GM23338 (cell line): ENCODE measurements around the gene OR3A2. TPM values are rescaled to one million over a fixed set of nuclear protein-coding genes. Genes with fewer than 3 reads are reported as not detected.

ENCODE experiments used
- ATAC-seq: fragments of 200-7000 bp; cut with Tn5 transposase; 3 replicates; pipeline ENCODE4 v1.9.1; 2020
- DNase-seq: peaks from one replicate; pipeline ENCODE4 v3.0.0-alpha.2; 2015; ENCODE audit warnings: low spot score
- H2AFZ ChIP-seq: fragments of 200-600 bp; sonication (generic); 2 replicates; pipeline ENCODE4 v1.8.0; 2016; ENCODE audit warnings: antibody characterized with exemption, mild to moderate bottlenecking, moderate library complexity
- H3F3A ChIP-seq: fragments of 200-600 bp; sonication (generic); replicated peaks from 2 replicates; pipeline ENCODE4 v1.8.0; 2017; ENCODE audit warnings: antibody characterized with exemption, mixed run types, low read depth
- H3K27ac ChIP-seq: fragments of 200-600 bp; sonication (generic); 2 replicates; pipeline ENCODE4 v1.6.1; 2016; ENCODE audit warnings: low read depth
- H3K27me3 ChIP-seq: fragments of 200-600 bp; sonication (generic); 2 replicates; pipeline ENCODE4 v1.8.0; 2016; ENCODE audit warnings: mild to moderate bottlenecking, mixed run types, moderate library complexity; ENCODE audit not compliant: insufficient read depth
- H3K36me3 ChIP-seq: fragments of 200-600 bp; sonication (generic); 2 replicates; pipeline ENCODE4 v1.8.0; 2016; ENCODE audit warnings: mild to moderate bottlenecking; ENCODE audit not compliant: insufficient read depth
- H3K4me1 ChIP-seq: fragments of 200-600 bp; sonication (generic); 2 replicates; pipeline ENCODE4 v1.8.0; 2016; ENCODE audit warnings: mild to moderate bottlenecking, moderate library complexity; ENCODE audit not compliant: insufficient read depth
- H3K4me2 ChIP-seq: fragments of 200-600 bp; sonication (generic); 2 replicates; pipeline ENCODE4 v1.7.1; 2017; ENCODE audit warnings: mixed run types
- H3K4me3 ChIP-seq: fragments of 200-600 bp; sonication (generic); 2 replicates; pipeline ENCODE4 v1.6.1; 2016; ENCODE audit warnings: mixed run types
- H3K79me2 ChIP-seq: fragments of 200-600 bp; sonication (generic); replicated peaks from 2 replicates; pipeline ENCODE4 v1.8.0; 2017; ENCODE audit warnings: mild to moderate bottlenecking; ENCODE audit not compliant: insufficient read depth
- H3K9me2 ChIP-seq: fragments of 200-600 bp; sonication (generic); 2 replicates; pipeline ENCODE4 v1.8.0; 2017; ENCODE audit not compliant: insufficient read depth
- H4K20me1 ChIP-seq: fragments of 200-600 bp; sonication (generic); replicated peaks from 2 replicates; pipeline ENCODE4 v1.8.0; 2017; ENCODE audit warnings: mild to moderate bottlenecking; ENCODE audit not compliant: insufficient read depth
- H3K27ac Mint-ChIP-seq: 2 replicates; pipeline ENCODE4 v1.8.0; 2020; ENCODE audit warnings: inconsistent platforms, mild to moderate bottlenecking, moderate library complexity, mixed read lengths
- H3K27me3 Mint-ChIP-seq: 3 replicates; pipeline ENCODE4 v1.8.0; 2022; ENCODE audit warnings: low read depth, mild to moderate bottlenecking, moderate library complexity, mixed read lengths, inconsistent platforms; ENCODE audit not compliant: insufficient read depth, poor library complexity
- H3K36me3 Mint-ChIP-seq: 3 replicates; pipeline ENCODE4 v1.8.0; 2021; ENCODE audit warnings: low read depth, mild to moderate bottlenecking, inconsistent platforms, moderate library complexity, mixed read lengths
- H3K4me1 Mint-ChIP-seq: 3 replicates; pipeline ENCODE4 v1.8.0; 2020; ENCODE audit warnings: mild to moderate bottlenecking, inconsistent platforms, mixed read lengths
- H3K4me3 Mint-ChIP-seq: 3 replicates; pipeline ENCODE4 v1.8.0; 2021; ENCODE audit warnings: moderate library complexity, mild to moderate bottlenecking, inconsistent platforms, mixed read lengths
- H3K9me3 Mint-ChIP-seq: 3 replicates; pipeline ENCODE4 v1.8.0; 2020; ENCODE audit warnings: moderate library complexity, mild to moderate bottlenecking, inconsistent platforms, mixed read lengths
- CREB1 ChIP-seq: fragments of 250-450 bp; sonication (Bioruptor Pico); IDR thresholded peaks from 2 replicates; pipeline ENCODE4 v1.5.0; 2020; ENCODE audit warnings: low read depth, mild to moderate bottlenecking, moderate library complexity
- CTCF ChIP-seq, 2 experiments: fragments of 200-600 bp in 1 of 2; sonication (generic) in 1 of 2; conservative IDR thresholded peaks; 2 replicates each; pipeline versions ENCODE4 v1.5.1 to v1.6.1; 2016 to 2017; ENCODE audit warnings: antibody characterized with exemption in 2 of 2, low read depth in 2 of 2, mild to moderate bottlenecking in 2 of 2, moderate library complexity in 1 of 2
- ETS1 ChIP-seq: IDR thresholded peaks from 2 replicates; pipeline ENCODE4 v1.6.1; 2016; ENCODE audit warnings: antibody characterized with exemption
- EZH2 ChIP-seq: fragments of 200-600 bp; sonication (generic); IDR thresholded peaks from one replicate; pipeline ENCODE4 v1.8.0; 2017; ENCODE audit warnings: antibody characterized with exemption, mild to moderate bottlenecking, low read depth; ENCODE audit not compliant: unreplicated experiment
- EZH2phosphoT487 ChIP-seq: fragments of 200-600 bp; sonication (generic); IDR thresholded peaks from one replicate; pipeline ENCODE4 v1.8.1; 2018; ENCODE audit warnings: antibody characterized with exemption; ENCODE audit not compliant: unreplicated experiment
- JUNB ChIP-seq: IDR thresholded peaks from one replicate; pipeline ENCODE4 v1.6.1; 2016; ENCODE audit warnings: antibody characterized with exemption; ENCODE audit not compliant: unreplicated experiment
- NANOG ChIP-seq: IDR thresholded peaks from 2 replicates; pipeline ENCODE4 v1.6.1; 2016; ENCODE audit warnings: antibody characterized with exemption, borderline replicate concordance
- POLR2AphosphoS5 ChIP-seq: IDR thresholded peaks from 2 replicates; pipeline ENCODE4 v1.6.1; 2016; ENCODE audit warnings: antibody characterized with exemption, low read depth
- REST ChIP-seq: IDR thresholded peaks from one replicate; pipeline ENCODE4 v1.6.1; 2018; ENCODE audit warnings: antibody characterized with exemption; ENCODE audit not compliant: unreplicated experiment
- STAT1 ChIP-seq: IDR thresholded peaks from one replicate; pipeline ENCODE4 v1.6.1; 2016; ENCODE audit warnings: antibody characterized with exemption; ENCODE audit not compliant: unreplicated experiment
- ZNF114 ChIP-seq: fragments of 250-450 bp; sonication (Bioruptor Pico); IDR thresholded peaks from 2 replicates; pipeline ENCODE4 v1.5.0; 2020; ENCODE audit warnings: mild to moderate bottlenecking, moderate library complexity
- ZNF331 ChIP-seq: fragments of 250-450 bp; sonication (Bioruptor Pico); IDR thresholded peaks from 2 replicates; pipeline ENCODE4 v1.5.0; 2020; ENCODE audit warnings: low read depth, mild to moderate bottlenecking, moderate library complexity
- ZNF462 ChIP-seq: fragments of 250-450 bp; sonication (Bioruptor Pico); IDR thresholded peaks from 2 replicates; pipeline ENCODE4 v1.5.0; 2020; ENCODE audit warnings: mild to moderate bottlenecking, moderate library complexity
- polyA plus RNA-seq: library from polyadenylated mRNA; unstranded; fragments of >200 nt; fragmentation: Nextera tagmentation; extraction: Ambion mirVana; gene quantifications from 2 replicates; pipeline ENCODE4 v1.2.1, GENCODE V29; 2016
- total RNA-seq: library from RNA; depleted of rRNA; stranded (reverse); fragments of >200 nt; shearing (Covaris generic); gene quantifications from 2 replicates; pipeline ENCODE4 v1.2.3, GENCODE V29; 2014

The OR3A2 gene
- total and polyA plus RNA-seq, 2 experiments from 2014 or later: 1.1 to 1.4 TPM

GRCh38 chr17:3260600-3260999, 125.5 kb downstream of the OR3A2 start:
- H3K9me2 ChIP-seq: no peaks in the 10 kb centered on the region
- H2AFZ ChIP-seq: peak overlapping the region; percentile 56
- no peak overlapping the region for H3K4me2 ChIP-seq
- no peaks in the 10 kb centered on the region for H3K27me3 ChIP-seq
- H3K27me3 Mint-ChIP-seq: peaks cover 12% of the 10 kb centered on the region
- no peak for DNase-seq
- no peaks in the 10 kb centered on the region for H3K79me2 ChIP-seq
- peaks cover 50% of the 10 kb centered on the region for H3K9me3 Mint-ChIP-seq
- H3K4me3 Mint-ChIP-seq: no peak overlapping the region
- H3K36me3 Mint-ChIP-seq: peaks cover 8% of the 10 kb centered on the region; the same call in 2 of the 3 replicates
- H3K4me1 Mint-ChIP-seq: peaks cover 7% of the 10 kb centered on the region
- no peak overlapping the region for H3K27ac ChIP-seq
- H3K27ac Mint-ChIP-seq: no peak overlapping the region
- no peak for TF ChIP-seq REST
- TF ChIP-seq ZNF114 (CRISPR knock-in tag): no peak
- TF ChIP-seq POLR2AphosphoS5: no peak
- no peak for TF ChIP-seq ZNF331 (CRISPR knock-in tag)
- no peak for TF ChIP-seq CTCF (conservative IDR thresholded peaks at IDR 0.05; ENCODE audit: low read depth in 2 of 2)
- TF ChIP-seq STAT1: no peak
- TF ChIP-seq EZH2: no peak
- TF ChIP-seq ETS1: no peak
- TF ChIP-seq NANOG: no peak
- no peak for TF ChIP-seq CREB1
- no peak for TF ChIP-seq JUNB
- no peak for TF ChIP-seq EZH2phosphoT487
- TF ChIP-seq ZNF462 (CRISPR knock-in tag): no peak
- H3F3A ChIP-seq: no peaks in the 10 kb centered on the region
- H3K4me3 ChIP-seq: no peak overlapping the region
- ATAC-seq: no peak
- no peaks in the 10 kb centered on the region for H3K36me3 ChIP-seq
- no peaks in the 10 kb centered on the region for H4K20me1 ChIP-seq
- no peaks in the 10 kb centered on the region for H3K4me1 ChIP-seq
